Measurements from ENCODE around the gene NAB1.
"Not testable (repeated sequence)": the region's sequence is repeated elsewhere in the genome, so short reads cannot be mapped to it uniquely, and the experiment has no call there.

The NAB1 gene

GRCh38 chr2:190607657-190608357 is 41.1 kb upstream of the NAB1 start:
- H3K4me3 Mint-ChIP-seq, result no peak overlapping the region
- no peaks in the 10 kb centered on the region for H3K27me3 Mint-ChIP-seq (ENCODE audit: low read depth, poor library complexity)
- H3K36me3 Mint-ChIP-seq (ENCODE audit: low read depth), result peaks cover 6% of the 10 kb centered on the region
- H3K4me1 Mint-ChIP-seq, result peaks cover 7% of the 10 kb centered on the region
- H3K9me3 Mint-ChIP-seq, result peaks cover 30% of the 10 kb centered on the region
- TF ChIP-seq CTCF (IDR thresholded peaks at IDR 0.05), result no peak
- no peak overlapping the region for H3K27ac Mint-ChIP-seq
- no peak for DNase-seq

GRCh38 chr2:190608863-190609262 is 40.0 kb upstream of the NAB1 start:
- not testable (repeated sequence) for H3K27ac Mint-ChIP-seq; H3K4me3 Mint-ChIP-seq; H3K36me3 Mint-ChIP-seq (ENCODE audit: low read depth); DNase-seq; H3K4me1 Mint-ChIP-seq; H3K27me3 Mint-ChIP-seq (ENCODE audit: low read depth, poor library complexity)
- peaks cover 30% of the 10 kb centered on the region for H3K9me3 Mint-ChIP-seq

- not testable (repeated sequence) for H3K4me1 Mint-ChIP-seq; DNase-seq; H3K4me3 Mint-ChIP-seq; H3K27ac Mint-ChIP-seq; H3K27me3 Mint-ChIP-seq (ENCODE audit: low read depth, poor library complexity); H3K36me3 Mint-ChIP-seq (ENCODE audit: low read depth)
- H3K9me3 Mint-ChIP-seq, result peaks cover 30% of the 10 kb centered on the region
These were observed 39.5 kb upstream of the NAB1 start for GRCh38 chr2:190609397-190609796.

- H3K4me3 Mint-ChIP-seq; DNase-seq; H3K36me3 Mint-ChIP-seq (ENCODE audit: low read depth); H3K27me3 Mint-ChIP-seq (ENCODE audit: low read depth, poor library complexity); H3K27ac Mint-ChIP-seq: not testable (repeated sequence)
- Mint-ChIP-seq H3K9me3 (peaks cover 30% of the 10 kb centered on the region), H3K4me1 (peaks cover 12% of the 10 kb centered on the region)
These were observed 38.4 kb upstream of the NAB1 start for GRCh38 chr2:190610528-190610927.

- H3K36me3 Mint-ChIP-seq (ENCODE audit: low read depth), result no peaks in the 10 kb centered on the region
- peak overlapping the region; percentile 7 for H3K27ac Mint-ChIP-seq
These were observed 33.2 kb upstream of the NAB1 start for GRCh38 chr2:190615555-190616200.

GRCh38 chr2:190618030-190618429 is 30.9 kb upstream of the NAB1 start:
- no peak for TF ChIP-seq CTCF (IDR thresholded peaks at IDR 0.05)
- Mint-ChIP-seq H3K27me3 (ENCODE audit: low read depth, poor library complexity) (no peaks in the 10 kb centered on the region), H3K9me3 (no peaks in the 10 kb centered on the region), H3K4me1 (peaks cover 5% of the 10 kb centered on the region), H3K36me3 (ENCODE audit: low read depth) (no peaks in the 10 kb centered on the region), H3K4me3 (no peak overlapping the region), H3K27ac (no peak overlapping the region)
- no peak for DNase-seq

More at GRCh38 chr2:190615555-190616200, 33.2 kb upstream of the NAB1 start:
- no peak for TF ChIP-seq CTCF (IDR thresholded peaks at IDR 0.05)
- Mint-ChIP-seq H3K4me1 (peaks cover 5% of the 10 kb centered on the region), H3K27me3 (ENCODE audit: low read depth, poor library complexity) (no peaks in the 10 kb centered on the region), H3K9me3 (peaks cover 11% of the 10 kb centered on the region), H3K4me3 (no peak overlapping the region)
- DNase-seq, result no peak

GRCh38 chr2:190625691-190626090 is 23.2 kb upstream of the NAB1 start:
- DNase-seq, result no peak
- H3K36me3 Mint-ChIP-seq (ENCODE audit: low read depth), result peaks cover 3% of the 10 kb centered on the region
- H3K27me3 Mint-ChIP-seq (ENCODE audit: low read depth, poor library complexity), result peaks cover 13% of the 10 kb centered on the region
- H3K9me3 Mint-ChIP-seq, result peaks cover 12% of the 10 kb centered on the region
- no peak overlapping the region for H3K27ac Mint-ChIP-seq
- no peak for TF ChIP-seq CTCF (IDR thresholded peaks at IDR 0.05)
- H3K4me1 Mint-ChIP-seq, result peaks cover 5% of the 10 kb centered on the region
- no peak overlapping the region for H3K4me3 Mint-ChIP-seq
